GM12878 (cell line): ENCODE data around the gene KRTAP9-1. TPM values are rescaled to one million over a fixed set of nuclear protein-coding genes. Genes with fewer than 3 reads are reported as not detected.

Experiments
- ATAC-seq: fragments of 200-7000 bp; cut with Tn5 transposase; 3 replicates; pipeline ENCODE4 v1.9.1; 2020; ENCODE audit warnings: mild to moderate bottlenecking, moderate library complexity
- BruUV-seq: library from RNA; stranded (reverse); fragments of 400-500 nt; replicated peaks from 2 replicates; lab custom pipeline; 2021; lab: Mats Ljungman, UMichigan
- CTCF ChIA-PET: fragments of 300-600 bp; sonication (Branson Sonifier 250); formaldehyde crosslinking; extraction: SDS; loops from one replicate; lab custom pipeline; 2021; ENCODE audit warnings: inconsistent platforms; lab: Yijun Ruan, JAX
- POLR2A ChIA-PET: fragments of 350-600 bp; formaldehyde crosslinking; extraction: SDS; loops from one replicate; lab custom pipeline; 2021; ENCODE audit warnings: inconsistent platforms; lab: Charles Lee
- RAD21 ChIA-PET: fragments of 300-600 bp; sonication (Branson Sonifier 250); formaldehyde crosslinking; loops from one replicate; lab custom pipeline; 2023; ENCODE audit warnings: antibody characterized with exemption; ENCODE audit not compliant: unreplicated experiment; lab: Charles Lee
- SMC1A ChIA-PET: fragments of 300-600 bp; sonication (Branson Sonifier 250); formaldehyde crosslinking; loops from one replicate; lab custom pipeline; 2023; ENCODE audit not compliant: unreplicated experiment, uncharacterized antibody; lab: Charles Lee
- DNase-seq: peaks from one replicate; pipeline ENCODE4 v3.0.0-alpha.2; 2011; ENCODE audit warnings: low read depth, low spot score
- FAIRE-seq: peaks from 3 replicates; lab custom pipeline; 2011; peaks lifted over from hg19 to GRCh38; lab: Jason Lieb, UNC
- H2AFZ ChIP-seq: 2 replicates; pipeline ENCODE4 v1.6.0; 2011; ENCODE audit warnings: low read depth, low read length, control low read depth; ENCODE audit not compliant: control insufficient read depth
- H3K27ac ChIP-seq: 2 replicates; pipeline ENCODE4 v1.5.1; 2011; ENCODE audit warnings: control low read depth; ENCODE audit not compliant: control insufficient read depth, insufficient read depth
- H3K27me3 ChIP-seq, 2 experiments: replicated peaks in 1 of 2; 2 replicates each; pipeline versions ENCODE4 v1.6.0 to v1.6.1; 2011; ENCODE audit warnings: low read length in 1 of 2; ENCODE audit not compliant: control insufficient read depth in 2 of 2, insufficient read depth in 2 of 2
- H3K36me3 ChIP-seq, 2 experiments: 2 replicates each; pipeline ENCODE4 v1.5.1; 2011; ENCODE audit warnings: low read length in 1 of 2; ENCODE audit not compliant: control insufficient read depth in 2 of 2, insufficient read depth in 2 of 2
- H3K4me1 ChIP-seq: 2 replicates; pipeline ENCODE4 v1.6.1; 2011; ENCODE audit warnings: mild to moderate bottlenecking, low read length, moderate library complexity, mixed read lengths; ENCODE audit not compliant: control insufficient read depth, insufficient read depth
- H3K4me2 ChIP-seq: 2 replicates; pipeline ENCODE4 v1.6.0; 2011; ENCODE audit warnings: control low read depth; ENCODE audit not compliant: control insufficient read depth, insufficient read depth
- H3K4me3 ChIP-seq: fragments of 200-600 bp; sonication (generic); 2 replicates; pipeline ENCODE4 v1.5.1; 2016
- H3K79me2 ChIP-seq: 2 replicates; pipeline ENCODE4 v1.6.0; 2011; ENCODE audit warnings: low read length; ENCODE audit not compliant: control insufficient read depth, insufficient read depth
- H3K9ac ChIP-seq: 2 replicates; pipeline ENCODE4 v1.8.0; 2011; ENCODE audit warnings: low read length, control low read depth, mixed read lengths; ENCODE audit not compliant: control insufficient read depth, insufficient read depth
- H3K9me3 ChIP-seq: replicated peaks from 3 replicates; pipeline ENCODE4 v1.5.1; 2011; ENCODE audit warnings: mild to moderate bottlenecking, low read length; ENCODE audit not compliant: control insufficient read depth, insufficient read depth
- H4K20me1 ChIP-seq: 2 replicates; pipeline ENCODE4 v1.6.0; 2011; ENCODE audit not compliant: control insufficient read depth, insufficient read depth
- CHD1 ChIP-seq: IDR thresholded peaks from 2 replicates; pipeline ENCODE4 v1.6.1; 2012; ENCODE audit warnings: low read depth, low read length, improper control_type of control experiment
- CHD4 ChIP-seq: fragments of 200-600 bp; sonication (generic); IDR thresholded peaks from 2 replicates; pipeline ENCODE4 v1.6.1; 2016; ENCODE audit warnings: mild to moderate bottlenecking
- EGR1 ChIP-seq, 2 experiments: IDR thresholded peaks; 1 replicate in 1 of 2; 2 replicates in 1 of 2; pipeline ENCODE4 v1.6.1; 2011 to 2012; ENCODE audit warnings: low read depth in 2 of 2, low read length in 2 of 2, borderline replicate concordance in 1 of 2, mild to moderate bottlenecking in 1 of 2, moderate library complexity in 1 of 2
- ESRRA ChIP-seq: IDR thresholded peaks from 2 replicates; pipeline ENCODE4 v1.6.1; 2012; ENCODE audit warnings: mild to moderate bottlenecking, low read length, improper control_type of control experiment
- FOXM1 ChIP-seq: IDR thresholded peaks from 2 replicates; pipeline ENCODE4 v1.6.1; 2012; ENCODE audit warnings: low read depth, mild to moderate bottlenecking, inconsistent platforms, low read length, moderate library complexity
- NFIC ChIP-seq: IDR thresholded peaks from 2 replicates; pipeline ENCODE4 v1.6.1; 2012; ENCODE audit warnings: low read depth, mild to moderate bottlenecking, inconsistent platforms, low read length, moderate library complexity
- RBBP5 ChIP-seq: fragments of 200-600 bp; sonication (generic); conservative IDR thresholded peaks from 2 replicates; pipeline ENCODE4 v1.6.1; 2016
- SMAD1 ChIP-seq: fragments of 450-650 bp; IDR thresholded peaks from 2 replicates; pipeline ENCODE4 v1.6.1; 2018; ENCODE audit warnings: mild to moderate bottlenecking, low read depth; ENCODE audit not compliant: partially characterized antibody
- SUPT20H ChIP-seq: IDR thresholded peaks from 2 replicates; pipeline ENCODE4 v1.6.1; 2011; ENCODE audit warnings: low read depth, mild to moderate bottlenecking, low read length, moderate library complexity, borderline replicate concordance; ENCODE audit not compliant: control insufficient read depth
- WRNIP1 ChIP-seq: IDR thresholded peaks from 2 replicates; pipeline ENCODE4 v1.6.1; 2011; ENCODE audit warnings: low read depth, low read length, improper control_type of control experiment, borderline replicate concordance
- YY1 ChIP-seq: IDR thresholded peaks from 2 replicates; pipeline ENCODE4 v1.6.1; 2011; ENCODE audit warnings: low read depth, mild to moderate bottlenecking, low read length
- WGBS: methylation state at CpG from one replicate; pipeline ENCODE4 v1.1.6; 2016; ENCODE audit warnings: low lambda C conversion rate; ENCODE audit not compliant: insufficient replicate concordance, insufficient coverage; ENCODE audit errors: missing lambda C conversion rate; 5-methylcytosine and 5-hydroxymethylcytosine counted together
- in situ Hi-C: fragments of 300-500 bp; cut with MboI; formaldehyde crosslinking; loops from 9 replicates; pipeline ENCODE4 v1.14.3; 2018; ENCODE audit warnings: mixed read lengths
- intact Hi-C: fragments of 100-400 bp; cut with micrococcal nuclease; formaldehyde crosslinking; loops from one replicate; pipeline ENCODE4 v1.14.2; 2022; ENCODE audit not compliant: unreplicated experiment
- polyA plus RNA-seq, 11 experiments: library from polyadenylated mRNA; depleted of rRNA in 4 of 11; unstranded in 6 of 11; stranded (reverse) in 5 of 11; fragments of >200 nt; fragmentation: Nextera tagmentation in 4 of 11; fragmentation: Illumina TruSeq in 1 of 11; extraction: Ambion mirVana in 4 of 11; extraction: Trizol in 1 of 11; gene quantifications; 1 replicate in 1 of 11; 2 replicates in 10 of 11; pipeline versions ENCODE4 v1.2.1 to v1.2.3, GENCODE V29; 2011 to 2016; ENCODE audit warnings: inconsistent platforms in 2 of 11, missing spikeins in 2 of 11, low read depth in 1 of 11
- total RNA-seq, 4 experiments: library from RNA; depleted of rRNA in 3 of 4; stranded (reverse); fragments of >200 nt in 3 of 4; fragmentation: Illumina TruSeq in 1 of 4; extraction: Trizol in 1 of 4; gene quantifications; 2 replicates each; pipeline versions ENCODE4 v1.2.1 to v1.2.3, GENCODE V29; 2013 to 2021
- TF ChIP-seq, protein P1 (sequence below): fragments of 150-350 bp; IDR thresholded peaks from 2 replicates; pipeline ENCODE4 v1.6.1; 2014; ENCODE audit warnings: mild to moderate bottlenecking, low read depth, low read length

Gene KRTAP9-1
- total and polyA plus RNA-seq, 10 of the 15 experiments (the other 5 are each of a cell fraction or from before 2014, with no cell fraction given) = not detected

- ChIA-PET CTCF (no interaction called here), POLR2A (no interaction called here), SMC1A (no interaction called here), RAD21 (no interaction called here)
- H3K36me3 ChIP-seq = no peaks in the 10 kb centered on the region
- no peaks in the 10 kb centered on the region for H3K4me1 ChIP-seq
- H3K4me2 ChIP-seq = no peak overlapping the region
- H4K20me1 ChIP-seq = no peaks in the 10 kb centered on the region
- H3K79me2 ChIP-seq = no peaks in the 10 kb centered on the region
- in situ Hi-C loops (no loop called here), intact Hi-C loops (no loop called here)
- FAIRE-seq = no peak
- TF ChIP-seq RBBP5 (no peak), SUPT20H (no peak), WRNIP1 (no peak), FOXM1 (no peak), ESRRA (no peak), NFIC (no peak), SMAD1 (no peak), YY1 (no peak), CHD1 (no peak), CHD4 (no peak), EGR1 (IDR thresholded peaks at IDR 0.05; ENCODE audit: borderline replicate concordance in 1 of 2, low read depth in 2 of 2, low read length in 2 of 2) (no peak)
- TF ChIP-seq, protein P1, sequence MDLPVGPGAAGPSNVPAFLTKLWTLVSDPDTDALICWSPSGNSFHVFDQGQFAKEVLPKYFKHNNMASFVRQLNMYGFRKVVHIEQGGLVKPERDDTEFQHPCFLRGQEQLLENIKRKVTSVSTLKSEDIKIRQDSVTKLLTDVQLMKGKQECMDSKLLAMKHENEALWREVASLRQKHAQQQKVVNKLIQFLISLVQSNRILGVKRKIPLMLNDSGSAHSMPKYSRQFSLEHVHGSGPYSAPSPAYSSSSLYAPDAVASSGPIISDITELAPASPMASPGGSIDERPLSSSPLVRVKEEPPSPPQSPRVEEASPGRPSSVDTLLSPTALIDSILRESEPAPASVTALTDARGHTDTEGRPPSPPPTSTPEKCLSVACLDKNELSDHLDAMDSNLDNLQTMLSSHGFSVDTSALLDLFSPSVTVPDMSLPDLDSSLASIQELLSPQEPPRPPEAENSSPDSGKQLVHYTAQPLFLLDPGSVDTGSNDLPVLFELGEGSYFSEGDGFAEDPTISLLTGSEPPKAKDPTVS = no peak
- no peaks in the 10 kb centered on the region for H3K9me3 ChIP-seq
- no peak overlapping the region for H3K4me3 ChIP-seq
- ATAC-seq = no peak
- H3K27ac ChIP-seq = no peak overlapping the region
- WGBS = 2% methylated on average over 2 of the region's 2 CpGs
- H2AFZ ChIP-seq = no peak overlapping the region
- no TSS peak for BruUV-seq
- H3K27me3 ChIP-seq = peaks cover 0 to 3% of the 10 kb centered on the region in 2 experiments; a peak in 1 of 4 replicates
- DNase-seq = no peak
- no peak overlapping the region for H3K9ac ChIP-seq
Measured at GRCh38 chr17:41223821-41224220, 34.1 kb downstream of the KRTAP9-1 start.
